ENCODE measurements around the gene CAMK1.

CAMK1 gene

DNA sequence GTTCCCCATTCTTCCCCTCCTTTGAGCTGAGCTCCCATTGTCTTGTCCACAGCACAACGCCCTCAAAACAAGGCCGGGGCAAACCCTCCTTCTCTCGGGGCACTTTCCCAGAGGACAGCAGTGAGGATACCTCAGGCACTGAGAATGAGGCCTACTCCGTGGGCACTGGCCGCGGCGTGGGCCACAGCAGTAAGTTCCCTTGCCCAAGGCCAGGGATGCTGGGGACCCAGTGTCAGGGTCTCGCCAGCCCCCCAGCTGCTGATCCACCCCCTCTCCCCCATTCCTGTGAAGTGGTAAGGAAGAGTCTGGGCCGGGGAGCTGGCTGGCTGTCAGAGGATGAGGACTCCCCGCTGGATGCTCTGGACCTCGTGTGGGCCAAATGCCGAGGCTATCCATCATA lies 24.2 kb downstream of the CAMK1 start:
- Histone ChIP-seq H3K27me3 (ENCODE audit: control insufficient read depth, low read length) (no peaks in the 10 kb centered on the region), H4K20me1 (ENCODE audit: control insufficient read depth, insufficient read depth, low read depth, low read length) (no peaks in the 10 kb centered on the region), H3K9me2 (replicated peaks; ENCODE audit: control insufficient read depth, low read length) (no peaks in the 10 kb centered on the region), H3K27ac (ENCODE audit: low read depth, low read length) (no peak overlapping the region), H3K79me2 (ENCODE audit: control insufficient read depth, low read length) (peaks cover 4% of the 10 kb centered on the region), H3K4me2 (ENCODE audit: low read length) (no peak overlapping the region), H3F3A (ENCODE audit: control insufficient read depth, insufficient read depth) (peaks cover 16% of the 10 kb centered on the region), H3K4me3 (ENCODE audit: low read length) (no peak overlapping the region), H3K9me3 (ENCODE audit: control insufficient read depth, insufficient read depth, low read length) (no peaks in the 10 kb centered on the region), H3K4me1 (ENCODE audit: control insufficient read depth, low read length) (peaks cover 7% of the 10 kb centered on the region), H3K36me3 (ENCODE audit: control insufficient read depth, low read length) (peaks cover 86% of the 10 kb centered on the region)
- TF ChIP-seq EZH2phosphoT487 (IDR thresholded peaks at IDR 0.05; ENCODE audit: borderline replicate concordance, low read length): no peak
- TF ChIP-seq CTCF (IDR thresholded peaks at IDR 0.05; ENCODE audit: low read depth, low read length, poor library complexity, severe bottlenecking): no peak

DNA sequence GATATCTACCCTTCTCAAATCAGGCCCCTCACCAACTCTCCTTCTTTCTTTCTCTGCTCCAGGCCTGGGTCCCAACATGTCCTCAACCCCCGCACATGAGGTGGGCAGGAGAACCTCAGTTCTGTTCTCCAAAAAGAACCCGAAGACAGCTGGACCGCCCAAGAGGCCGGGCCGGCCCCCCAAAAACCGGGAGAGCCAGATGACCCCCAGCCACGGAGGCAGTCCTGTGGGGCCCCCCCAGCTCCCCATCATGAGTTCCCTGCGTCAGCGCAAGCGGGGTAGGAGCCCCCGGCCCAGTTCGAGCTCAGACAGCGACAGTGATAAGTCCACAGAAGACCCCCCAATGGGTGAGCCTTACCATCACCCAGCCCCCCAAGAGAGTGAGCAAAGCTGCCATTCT lies 25.6 kb downstream of the CAMK1 start:
- Histone ChIP-seq H4K20me1 (ENCODE audit: control insufficient read depth, insufficient read depth, low read depth, low read length) (no peaks in the 10 kb centered on the region), H3K27me3 (ENCODE audit: control insufficient read depth, low read length) (no peaks in the 10 kb centered on the region), H3K79me2 (ENCODE audit: control insufficient read depth, low read length) (no peaks in the 10 kb centered on the region), H3K9me2 (replicated peaks; ENCODE audit: control insufficient read depth, low read length) (no peaks in the 10 kb centered on the region), H3K4me1 (ENCODE audit: control insufficient read depth, low read length) (peaks cover 3% of the 10 kb centered on the region), H3K4me2 (ENCODE audit: low read length) (no peak overlapping the region), H3K27ac (ENCODE audit: low read depth, low read length) (no peak overlapping the region), H3K4me3 (ENCODE audit: low read length) (no peak overlapping the region), H3K9me3 (ENCODE audit: control insufficient read depth, insufficient read depth, low read length) (no peaks in the 10 kb centered on the region), H3F3A (ENCODE audit: control insufficient read depth, insufficient read depth) (peaks cover 12% of the 10 kb centered on the region), H3K36me3 (ENCODE audit: control insufficient read depth, low read length) (peaks cover 95% of the 10 kb centered on the region)
- no peak for TF ChIP-seq EZH2phosphoT487 (IDR thresholded peaks at IDR 0.05; ENCODE audit: borderline replicate concordance, low read length)

DNA sequence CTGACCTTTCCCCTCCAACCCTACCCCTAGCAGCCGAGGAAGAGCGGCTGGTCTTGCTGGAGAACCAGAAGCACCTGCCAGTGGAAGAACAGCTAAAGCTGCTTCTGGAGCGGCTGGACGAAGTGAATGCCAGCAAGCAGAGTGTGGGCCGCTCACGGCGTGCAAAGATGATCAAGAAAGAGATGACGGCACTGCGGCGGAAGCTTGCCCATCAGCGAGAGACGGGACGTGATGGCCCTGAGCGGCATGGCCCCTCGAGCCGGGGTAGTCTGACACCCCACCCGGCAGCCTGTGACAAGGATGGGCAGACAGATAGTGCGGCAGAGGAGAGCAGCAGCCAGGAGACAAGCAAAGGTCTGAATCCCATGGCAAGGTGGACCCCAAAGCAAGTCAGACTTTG lies 26.2 kb downstream of the CAMK1 start:
- no peaks in the 10 kb centered on the region for H3K27me3 ChIP-seq (ENCODE audit: control insufficient read depth, low read length)
- no peak overlapping the region for H3K4me2 ChIP-seq (ENCODE audit: low read length)
- H3K4me3 ChIP-seq (ENCODE audit: low read length): no peak overlapping the region
- peaks cover 12% of the 10 kb centered on the region for H3F3A ChIP-seq (ENCODE audit: control insufficient read depth, insufficient read depth)
- H3K9me3 ChIP-seq (ENCODE audit: control insufficient read depth, insufficient read depth, low read length): no peaks in the 10 kb centered on the region
- peaks cover 96% of the 10 kb centered on the region for H3K36me3 ChIP-seq (ENCODE audit: control insufficient read depth, low read length)
- no peak overlapping the region for H3K27ac ChIP-seq (ENCODE audit: low read depth, low read length)
- H3K9me2 ChIP-seq (replicated peaks; ENCODE audit: control insufficient read depth, low read length): no peaks in the 10 kb centered on the region
- no peaks in the 10 kb centered on the region for H4K20me1 ChIP-seq (ENCODE audit: control insufficient read depth, insufficient read depth, low read depth, low read length)
- TF ChIP-seq CTCF (IDR thresholded peaks at IDR 0.05; ENCODE audit: low read depth, low read length, poor library complexity, severe bottlenecking) (no peak), EZH2phosphoT487 (IDR thresholded peaks at IDR 0.05; ENCODE audit: borderline replicate concordance, low read length) (no peak)
- H3K4me1 ChIP-seq (ENCODE audit: control insufficient read depth, low read length): no peaks in the 10 kb centered on the region
- no peaks in the 10 kb centered on the region for H3K79me2 ChIP-seq (ENCODE audit: control insufficient read depth, low read length)

GRCh38 chr3:9742560-9742959 lies 27.2 kb downstream of the CAMK1 start:
- TF ChIP-seq CTCF (IDR thresholded peaks at IDR 0.05; ENCODE audit: low read depth, low read length, poor library complexity, severe bottlenecking) (no peak), EZH2phosphoT487 (IDR thresholded peaks at IDR 0.05; ENCODE audit: borderline replicate concordance, low read length) (no peak)
- no peak overlapping the region for H3K27ac ChIP-seq (ENCODE audit: low read depth, low read length)
- H3K4me1 ChIP-seq (ENCODE audit: control insufficient read depth, low read length): no peaks in the 10 kb centered on the region
- H3K27me3 ChIP-seq (ENCODE audit: control insufficient read depth, low read length): no peaks in the 10 kb centered on the region
- H3K79me2 ChIP-seq (ENCODE audit: control insufficient read depth, low read length): peaks cover 9% of the 10 kb centered on the region
- H3K36me3 ChIP-seq (ENCODE audit: control insufficient read depth, low read length): peaks cover 98% of the 10 kb centered on the region
- H3K4me2 ChIP-seq (ENCODE audit: low read length): no peak overlapping the region
- no peaks in the 10 kb centered on the region for H3K9me2 ChIP-seq (replicated peaks; ENCODE audit: control insufficient read depth, low read length)
- H3K9me3 ChIP-seq (ENCODE audit: control insufficient read depth, insufficient read depth, low read length): no peaks in the 10 kb centered on the region
- H4K20me1 ChIP-seq (ENCODE audit: control insufficient read depth, insufficient read depth, low read depth, low read length): no peaks in the 10 kb centered on the region
- peaks cover 6% of the 10 kb centered on the region for H3F3A ChIP-seq (ENCODE audit: control insufficient read depth, insufficient read depth)
- no peak overlapping the region for H3K4me3 ChIP-seq (ENCODE audit: low read length)
